ENCODE data around the gene ACOXL.

The ACOXL gene

GRCh38 chr2:110978756-110979470 is 246.5 kb downstream of the ACOXL start:
- DNase-seq (ENCODE audit: low spot score) = no peak

GRCh38 chr2:110979471-110980338 is 247.3 kb downstream of the ACOXL start:
- DNase-seq (ENCODE audit: low spot score) = no peak

- no peak for DNase-seq (ENCODE audit: low spot score)
Observed at GRCh38 chr2:110980339-110981062, 248.1 kb downstream of the ACOXL start.

GRCh38 chr2:110983133-110983532 is 250.8 kb downstream of the ACOXL start:
- DNase-seq (ENCODE audit: low spot score) = no peak

- DNase-seq (ENCODE audit: low spot score) = no peak
Observed at GRCh38 chr2:110984694-110985490, 252.5 kb downstream of the ACOXL start.

- DNase-seq (ENCODE audit: low spot score) = no peak
Observed at GRCh38 chr2:110990440-110990839, 258.1 kb downstream of the ACOXL start.

GRCh38 chr2:110991911-110992310 is 259.5 kb downstream of the ACOXL start:
- no peak for DNase-seq (ENCODE audit: low spot score)

GRCh38 chr2:110992886-110993285 is 260.5 kb downstream of the ACOXL start:
- no peak for DNase-seq (ENCODE audit: low spot score)

GRCh38 chr2:110993557-110994231 is 261.3 kb downstream of the ACOXL start:
- DNase-seq (ENCODE audit: low spot score) = no peak

GRCh38 chr2:110994250-110994961 is 262.0 kb downstream of the ACOXL start:
- no peak for DNase-seq (ENCODE audit: low spot score)

- DNase-seq (ENCODE audit: low spot score) = no peak
Observed at GRCh38 chr2:110995911-110996310, 263.5 kb downstream of the ACOXL start.

GRCh38 chr2:110997331-110998045 is 265.1 kb downstream of the ACOXL start:
- no peak for DNase-seq (ENCODE audit: low spot score)

- no peak for DNase-seq (ENCODE audit: low spot score)
Observed at GRCh38 chr2:110998311-110998710, 265.9 kb downstream of the ACOXL start.

GRCh38 chr2:110999626-111000025 is 267.3 kb downstream of the ACOXL start:
- DNase-seq (ENCODE audit: low spot score) = no peak

GRCh38 chr2:111005307-111005706 is 272.9 kb downstream of the ACOXL start:
- DNase-seq (ENCODE audit: low spot score) = no peak

GRCh38 chr2:111005821-111006220 is 273.4 kb downstream of the ACOXL start:
- DNase-seq (ENCODE audit: low spot score) = no peak

- DNase-seq (ENCODE audit: low spot score) = no peak
Observed at GRCh38 chr2:111007757-111008688, 275.6 kb downstream of the ACOXL start.

- DNase-seq (ENCODE audit: low spot score) = no peak
Observed at GRCh38 chr2:111011218-111011617, 278.8 kb downstream of the ACOXL start.

Measured in LoVo (cell line).